ENCODE measurements around the gene SIRT6. TPM values are rescaled to one million over a fixed set of nuclear protein-coding genes. Genes with fewer than 3 reads are reported as not detected.
"Not testable (repeated sequence)": the region's sequence is repeated elsewhere in the genome, so short reads cannot be mapped to it uniquely, and the experiment has no call there.

Gene SIRT6
- total RNA-seq, 1 donor from 2014 or later = 18.1 TPM

GRCh38 chr19:4197625-4198466, 15.5 kb upstream of the SIRT6 start:
- H3K4me1 ChIP-seq = no peaks in the 10 kb centered on the region
- no peak for ATAC-seq
- no peaks in the 10 kb centered on the region for H3K36me3 ChIP-seq
- peaks cover 63% of the 10 kb centered on the region for H3K27me3 ChIP-seq (ENCODE audit: low read depth)
- H3K9me3 ChIP-seq = no peaks in the 10 kb centered on the region
- H3K4me3 ChIP-seq = no peak overlapping the region
- no peak for DNase-seq
- intact Hi-C loops (cut with DNase I) = no loop called here
- no peak for TF ChIP-seq CTCF (IDR thresholded peaks at IDR 0.05)
- no peak overlapping the region for H3K27ac ChIP-seq

GRCh38 chr19:4197228-4197624, 14.9 kb upstream of the SIRT6 start:
- no peaks in the 10 kb centered on the region for H3K9me3 ChIP-seq
- H3K27me3 ChIP-seq (ENCODE audit: low read depth) = peaks cover 63% of the 10 kb centered on the region
- no peak for DNase-seq
- no peak overlapping the region for H3K27ac ChIP-seq
- intact Hi-C loops (cut with DNase I) = no loop called here
- no peaks in the 10 kb centered on the region for H3K36me3 ChIP-seq
- no peak for TF ChIP-seq CTCF (IDR thresholded peaks at IDR 0.05)
- no peak overlapping the region for H3K4me3 ChIP-seq
- H3K4me1 ChIP-seq = no peaks in the 10 kb centered on the region
- ATAC-seq = no peak

- no peaks in the 10 kb centered on the region for H3K4me1 ChIP-seq
- no peak for TF ChIP-seq CTCF (IDR thresholded peaks at IDR 0.05)
- intact Hi-C loops (cut with DNase I) = no loop called here
- no peaks in the 10 kb centered on the region for H3K9me3 ChIP-seq
- H3K4me3 ChIP-seq = no peak overlapping the region
- DNase-seq (no peak), ATAC-seq (no peak)
- no peaks in the 10 kb centered on the region for H3K36me3 ChIP-seq
- H3K27ac ChIP-seq = no peak overlapping the region
- peaks cover 63% of the 10 kb centered on the region for H3K27me3 ChIP-seq (ENCODE audit: low read depth)
Measured at GRCh38 chr19:4196587-4197148, 14.3 kb upstream of the SIRT6 start.

- no peaks in the 10 kb centered on the region for H3K4me1 ChIP-seq
- no peaks in the 10 kb centered on the region for H3K9me3 ChIP-seq
- intact Hi-C loops (cut with DNase I) = no loop called here
- H3K27me3 ChIP-seq (ENCODE audit: low read depth) = peaks cover 63% of the 10 kb centered on the region
- TF ChIP-seq CTCF (IDR thresholded peaks at IDR 0.05) = no peak
- no peak for DNase-seq
- no peak for ATAC-seq
- H3K36me3 ChIP-seq = no peaks in the 10 kb centered on the region
- no peak overlapping the region for H3K27ac ChIP-seq
- H3K4me3 ChIP-seq = no peak overlapping the region
Measured at GRCh38 chr19:4196009-4196408, 13.6 kb upstream of the SIRT6 start.

DNA sequence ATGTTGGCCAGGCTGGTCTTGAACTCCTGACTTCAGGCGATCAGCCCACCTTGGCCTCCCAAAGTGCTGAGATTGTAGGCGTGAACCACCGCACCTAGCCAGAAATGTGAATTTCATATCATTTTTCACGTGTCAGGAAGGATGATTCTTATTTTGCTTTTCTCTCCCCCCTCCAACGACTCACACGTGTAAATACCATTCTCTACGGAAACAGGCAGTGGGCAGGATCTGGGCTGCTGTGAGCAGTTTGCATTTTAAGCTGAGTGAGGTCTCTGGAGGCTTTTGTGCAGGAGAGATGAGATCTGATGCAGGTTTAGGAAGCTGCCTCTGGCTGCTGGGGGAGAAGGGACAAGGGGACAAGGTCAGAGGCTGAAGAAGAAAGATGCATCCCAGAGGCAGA, 12.0 kb upstream of the SIRT6 start:
- Histone ChIP-seq H3K4me1 (no peaks in the 10 kb centered on the region), H3K27me3 (ENCODE audit: low read depth) (peaks cover 54% of the 10 kb centered on the region), H3K9me3 (no peaks in the 10 kb centered on the region), H3K27ac (no peak overlapping the region), H3K4me3 (no peak overlapping the region), H3K36me3 (no peaks in the 10 kb centered on the region)
- intact Hi-C loops (cut with DNase I) = no loop called here
- no peak for TF ChIP-seq CTCF (IDR thresholded peaks at IDR 0.05)
- ATAC-seq (no peak), DNase-seq (no peak)

DNA sequence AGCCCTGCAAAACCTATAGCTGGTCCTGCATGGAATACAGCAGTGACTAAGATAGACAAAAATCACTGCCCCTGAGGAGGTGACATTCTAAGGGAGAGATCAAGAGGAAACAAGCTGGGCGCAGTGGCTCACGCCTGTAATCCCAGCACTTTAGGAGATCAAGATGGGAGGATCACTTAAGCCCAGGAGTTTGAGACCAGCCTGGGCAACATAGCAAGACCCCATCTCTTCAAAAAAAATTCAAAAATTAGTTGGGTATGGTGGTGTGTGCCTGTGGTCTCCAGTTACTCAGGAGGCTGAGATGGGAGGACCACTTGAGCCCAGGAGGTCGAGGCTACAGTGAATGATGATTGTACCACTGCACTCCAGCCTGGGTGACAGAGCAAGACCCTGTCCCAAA, 10.2 kb upstream of the SIRT6 start:
- H3K36me3 ChIP-seq; H3K9me3 ChIP-seq; intact Hi-C loops (cut with DNase I); H3K4me3 ChIP-seq; H3K4me1 ChIP-seq; DNase-seq; ATAC-seq; H3K27ac ChIP-seq: not testable (repeated sequence)
- peaks cover 35% of the 10 kb centered on the region for H3K27me3 ChIP-seq (ENCODE audit: low read depth)
